B cell (primary cell): ENCODE data around the gene CAPRIN1.

Source experiments
- EZH2 ChIP-seq: IDR thresholded peaks from 2 replicates; pipeline ENCODE4 v1.6.1; 2012; ENCODE audit warnings: borderline replicate concordance, low read depth, mild to moderate bottlenecking, moderate library complexity, low read length; ENCODE audit not compliant: insufficient read depth, poor library complexity, severe bottlenecking
- TF ChIP-seq, protein P1 (sequence below): fragments of 200-600 bp; IDR thresholded peaks from one replicate; pipeline ENCODE4 v1.8.0; 2022; ENCODE audit warnings: antibody characterized with exemption, mild to moderate bottlenecking

- TF ChIP-seq, protein P1, sequence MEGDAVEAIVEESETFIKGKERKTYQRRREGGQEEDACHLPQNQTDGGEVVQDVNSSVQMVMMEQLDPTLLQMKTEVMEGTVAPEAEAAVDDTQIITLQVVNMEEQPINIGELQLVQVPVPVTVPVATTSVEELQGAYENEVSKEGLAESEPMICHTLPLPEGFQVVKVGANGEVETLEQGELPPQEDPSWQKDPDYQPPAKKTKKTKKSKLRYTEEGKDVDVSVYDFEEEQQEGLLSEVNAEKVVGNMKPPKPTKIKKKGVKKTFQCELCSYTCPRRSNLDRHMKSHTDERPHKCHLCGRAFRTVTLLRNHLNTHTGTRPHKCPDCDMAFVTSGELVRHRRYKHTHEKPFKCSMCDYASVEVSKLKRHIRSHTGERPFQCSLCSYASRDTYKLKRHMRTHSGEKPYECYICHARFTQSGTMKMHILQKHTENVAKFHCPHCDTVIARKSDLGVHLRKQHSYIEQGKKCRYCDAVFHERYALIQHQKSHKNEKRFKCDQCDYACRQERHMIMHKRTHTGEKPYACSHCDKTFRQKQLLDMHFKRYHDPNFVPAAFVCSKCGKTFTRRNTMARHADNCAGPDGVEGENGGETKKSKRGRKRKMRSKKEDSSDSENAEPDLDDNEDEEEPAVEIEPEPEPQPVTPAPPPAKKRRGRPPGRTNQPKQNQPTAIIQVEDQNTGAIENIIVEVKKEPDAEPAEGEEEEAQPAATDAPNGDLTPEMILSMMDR = no peak
- TF ChIP-seq EZH2 = no peak
Measured at GRCh38 chr11:34146866-34147265, 95.3 kb downstream of the CAPRIN1 start.
